SK-N-SH (cell line): ENCODE data around the gene JOSD1. TPM values are rescaled to one million over a fixed set of nuclear protein-coding genes. Genes with fewer than 3 reads are reported as not detected.

Experiments
- CTCF ChIA-PET: fragments of 300-600, 350-600 bp; formaldehyde crosslinking; extraction: SDS; loops from one replicate; lab custom pipeline; 2021; lab: Yijun Ruan, JAX
- POLR2A ChIA-PET: fragments of 350-600 bp; sonication (Branson Sonifier 250); formaldehyde crosslinking; extraction: SDS; loops from one replicate; lab custom pipeline; 2020; ENCODE audit warnings: antibody characterized with exemption, inconsistent platforms; lab: Yijun Ruan, JAX
- DNase-seq: peaks from one replicate; pipeline ENCODE4 v3.0.0; 2012
- H2AFZ ChIP-seq: fragments of 200-600 bp; sonication (generic); 2 replicates; pipeline ENCODE4 v1.8.1; 2016; ENCODE audit warnings: antibody characterized with exemption, mild to moderate bottlenecking, low read depth
- H3F3A ChIP-seq: fragments of 200-600 bp; sonication (generic); replicated peaks from 2 replicates; pipeline ENCODE3; 2016; ENCODE audit warnings: antibody characterized with exemption, mild to moderate bottlenecking; ENCODE audit not compliant: insufficient read depth
- H3K27ac ChIP-seq, 2 experiments: fragments of 200-500 bp in 1 of 2; fragments of 200-600 bp in 1 of 2; sonication (Bioruptor generic) in 1 of 2; sonication (generic), shearing (Covaris generic) in 1 of 2; 2 replicates each; pipeline versions ENCODE4 v1.5.1 to v1.6.1; 2014 to 2016; ENCODE audit warnings: low read depth in 2 of 2, inconsistent platforms in 1 of 2, low read length in 1 of 2, mild to moderate bottlenecking in 1 of 2, mixed read lengths in 1 of 2
- H3K27me3 ChIP-seq: fragments of 200-600 bp; sonication (generic), shearing (Covaris generic); 2 replicates; pipeline ENCODE4 v1.6.1; 2016; ENCODE audit warnings: mixed run types; ENCODE audit not compliant: insufficient read depth
- H3K36me3 ChIP-seq, 2 experiments: fragments of 200-500 bp in 1 of 2; fragments of 200-600 bp in 1 of 2; sonication (Bioruptor generic) in 1 of 2; sonication (generic) in 1 of 2; replicated peaks in 1 of 2; 2 replicates each; pipeline versions ENCODE3 to v1.5.1; 2014 to 2016; ENCODE audit warnings: low read length in 1 of 2, mild to moderate bottlenecking in 1 of 2; ENCODE audit not compliant: insufficient read depth in 2 of 2, control insufficient read depth in 1 of 2
- H3K4me1 ChIP-seq, 2 experiments: fragments of 200-500 bp in 1 of 2; fragments of 200-600 bp in 1 of 2; sonication (Bioruptor generic) in 1 of 2; sonication (generic), shearing (Covaris generic) in 1 of 2; 2 replicates each; pipeline versions ENCODE4 v1.5.1 to v1.6.1; 2014 to 2016; ENCODE audit warnings: low read depth in 1 of 2, low read length in 1 of 2, mixed run types in 1 of 2; ENCODE audit not compliant: insufficient read depth in 2 of 2, control insufficient read depth in 1 of 2
- H3K4me2 ChIP-seq: fragments of 200-600 bp; sonication (generic), shearing (Covaris generic); 2 replicates; pipeline ENCODE4 v1.6.1; 2017; ENCODE audit warnings: mixed run types
- H3K4me3 ChIP-seq, 2 experiments: fragments of 200-500 bp in 1 of 2; fragments of 200-600 bp in 1 of 2; sonication (Bioruptor generic) in 1 of 2; sonication (generic), shearing (Covaris generic) in 1 of 2; 2 replicates each; pipeline versions ENCODE4 v1.5.1 to v1.8.1; 2014 to 2016; ENCODE audit warnings: low read depth in 2 of 2, inconsistent platforms in 1 of 2, low read length in 1 of 2, mild to moderate bottlenecking in 1 of 2, mixed read lengths in 1 of 2, moderate library complexity in 1 of 2
- H3K79me2 ChIP-seq: fragments of 200-600 bp; sonication (generic); 2 replicates; pipeline ENCODE4 v1.8.1; 2017; ENCODE audit warnings: mild to moderate bottlenecking; ENCODE audit not compliant: insufficient read depth
- H3K9ac ChIP-seq: fragments of 200-600 bp; sonication (generic); 2 replicates; pipeline ENCODE4 v1.6.1; 2017; ENCODE audit warnings: mixed run types
- H3K9me2 ChIP-seq: fragments of 200-600 bp; sonication (generic); 2 replicates; pipeline ENCODE4 v1.6.1; 2017; ENCODE audit warnings: mixed run types
- H3K9me3 ChIP-seq: fragments of 200-600 bp; sonication (generic); 2 replicates; pipeline ENCODE4 v1.6.1; 2017; ENCODE audit warnings: mixed run types, mild to moderate bottlenecking, moderate library complexity
- H4K20me1 ChIP-seq: fragments of 200-600 bp; sonication (generic); 2 replicates; pipeline ENCODE4 v1.6.1; 2017; ENCODE audit warnings: mild to moderate bottlenecking, mixed run types; ENCODE audit not compliant: insufficient read depth
- ELF1 ChIP-seq: IDR thresholded peaks from 2 replicates; pipeline ENCODE4 v1.4.0; 2012
- EP300 ChIP-seq, 2 experiments: IDR thresholded peaks; 2 replicates each; pipeline versions ENCODE4 v1.4.0 to v1.6.1; 2012; ENCODE audit warnings: borderline replicate concordance in 1 of 2, low read depth in 1 of 2, low read length in 1 of 2
- EZH2phosphoT487 ChIP-seq: fragments of 200-600 bp; sonication (generic); IDR thresholded peaks from 2 replicates; pipeline ENCODE4 v1.6.1; 2017; ENCODE audit warnings: low read depth, mixed run types, mild to moderate bottlenecking, antibody characterized with exemption, moderate library complexity, borderline replicate concordance
- FOXJ3 ChIP-seq: sonication (generic); formaldehyde crosslinking; IDR thresholded peaks from 2 replicates; pipeline ENCODE4 v1.5.1; 2020; ENCODE audit warnings: mild to moderate bottlenecking, missing genetic modification reagents
- FOXM1 ChIP-seq: IDR thresholded peaks from 2 replicates; pipeline ENCODE4 v1.4.0; 2012; ENCODE audit warnings: low read depth, mild to moderate bottlenecking
- GATA2 ChIP-seq: sonication (generic); formaldehyde crosslinking; IDR thresholded peaks from 2 replicates; pipeline ENCODE4 v1.5.0; 2020; ENCODE audit warnings: mild to moderate bottlenecking, missing genetic modification reagents
- MXI1 ChIP-seq: IDR thresholded peaks from 2 replicates; pipeline ENCODE4 v1.6.1; 2012; ENCODE audit warnings: mild to moderate bottlenecking, low read depth, low read length, improper control_type of control experiment
- NFIC ChIP-seq: IDR thresholded peaks from 2 replicates; pipeline ENCODE4 v1.4.0; 2012; ENCODE audit warnings: borderline replicate concordance
- POLR2AphosphoS5 ChIP-seq: IDR thresholded peaks from 2 replicates; pipeline ENCODE4 v1.6.1; 2012; ENCODE audit warnings: low read depth, low read length
- RCOR1 ChIP-seq: fragments of 150-350 bp; IDR thresholded peaks from 2 replicates; pipeline ENCODE4 v1.6.1; 2017; ENCODE audit warnings: antibody characterized with exemption, low read length
- RFX5 ChIP-seq: IDR thresholded peaks from 2 replicates; pipeline ENCODE4 v1.6.1; 2012; ENCODE audit warnings: mild to moderate bottlenecking, improper control_type of control experiment, low read length
- SIN3A ChIP-seq: IDR thresholded peaks from 2 replicates; pipeline ENCODE4 v1.6.1; 2012; ENCODE audit warnings: low read depth, mild to moderate bottlenecking, low read length, moderate library complexity, borderline replicate concordance
- TCF12 ChIP-seq: IDR thresholded peaks from 2 replicates; pipeline ENCODE4 v1.4.0; 2012
- TEAD4 ChIP-seq: IDR thresholded peaks from 2 replicates; pipeline ENCODE4 v1.4.0; 2012; ENCODE audit warnings: mild to moderate bottlenecking, borderline replicate concordance; ENCODE audit not compliant: insufficient read depth
- YY1 ChIP-seq: IDR thresholded peaks from 2 replicates; pipeline ENCODE4 v1.4.0; 2012; ENCODE audit warnings: low read depth, mild to moderate bottlenecking
- WGBS: methylation state at CpG from one replicate; pipeline ENCODE4 v1.1.6; 2017; ENCODE audit warnings: low lambda C conversion rate; 5-methylcytosine and 5-hydroxymethylcytosine counted together
- polyA plus RNA-seq, 3 experiments: library from polyadenylated mRNA; depleted of rRNA; stranded (reverse); fragments of >200 nt; gene quantifications; 2 replicates each; pipeline ENCODE4 v1.2.3, GENCODE V29; 2012
- TF ChIP-seq, protein P1 (sequence below): IDR thresholded peaks from 2 replicates; pipeline ENCODE4 v1.4.0; 2012; ENCODE audit warnings: low read depth
- TF ChIP-seq, protein P2 (sequence below): fragments of 150-350 bp; IDR thresholded peaks from 2 replicates; pipeline ENCODE4 v1.6.1; 2016; ENCODE audit warnings: mild to moderate bottlenecking, low read depth, low read length
- TF ChIP-seq, protein P3 (sequence below): fragments of 150-350 bp; IDR thresholded peaks from 2 replicates; pipeline ENCODE4 v1.6.1; 2017; ENCODE audit warnings: antibody characterized with exemption, low read length, low read depth, borderline replicate concordance
- TF ChIP-seq, protein P4 (sequence below): fragments of 200-600 bp; sonication (generic); IDR thresholded peaks from 2 replicates; pipeline ENCODE4 v1.6.1; 2017; ENCODE audit warnings: antibody characterized with exemption, mild to moderate bottlenecking, moderate library complexity

Gene JOSD1
- polyA plus RNA-seq, 1 of the 3 experiments (the other 2 are of a cell fraction), result 17.8 TPM

DNA sequence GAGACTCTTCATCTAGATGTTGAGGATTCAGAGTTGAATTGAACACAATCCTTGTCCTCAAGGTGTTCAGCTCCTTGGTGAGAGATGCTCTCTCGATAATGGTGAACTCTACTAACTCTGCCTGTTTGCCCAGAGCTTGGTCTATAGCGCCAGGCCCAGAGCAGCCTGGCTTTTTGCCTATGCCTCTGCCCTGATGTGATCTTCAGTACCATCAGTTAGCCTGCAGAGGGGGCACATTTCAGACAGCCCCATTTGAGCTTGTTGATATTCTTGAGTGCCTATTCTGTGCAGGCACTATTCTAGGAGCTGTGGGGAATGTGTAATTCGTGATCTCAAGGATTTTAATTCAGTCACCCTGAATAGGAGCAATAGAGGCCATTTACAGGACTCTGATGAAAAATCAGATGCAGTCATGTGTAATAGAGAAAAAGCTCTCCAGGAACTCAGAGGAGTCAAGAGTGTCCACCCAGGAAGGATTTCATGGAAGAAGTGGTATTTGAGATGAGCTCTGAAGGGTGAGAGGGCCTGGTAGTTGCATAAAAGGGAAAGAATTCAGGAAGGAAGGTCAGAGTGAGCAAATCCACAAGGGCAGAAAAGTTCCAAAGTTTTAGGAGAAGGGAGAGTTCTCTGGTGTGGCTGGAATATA lies 24.3 kb upstream of the JOSD1 start:
- WGBS, result 46% methylated on average over 2 of the region's 3 CpGs
- POLR2A ChIA-PET, result no interaction called here
- H3K4me1 ChIP-seq, result no peaks in the 10 kb centered on the region

DNA sequence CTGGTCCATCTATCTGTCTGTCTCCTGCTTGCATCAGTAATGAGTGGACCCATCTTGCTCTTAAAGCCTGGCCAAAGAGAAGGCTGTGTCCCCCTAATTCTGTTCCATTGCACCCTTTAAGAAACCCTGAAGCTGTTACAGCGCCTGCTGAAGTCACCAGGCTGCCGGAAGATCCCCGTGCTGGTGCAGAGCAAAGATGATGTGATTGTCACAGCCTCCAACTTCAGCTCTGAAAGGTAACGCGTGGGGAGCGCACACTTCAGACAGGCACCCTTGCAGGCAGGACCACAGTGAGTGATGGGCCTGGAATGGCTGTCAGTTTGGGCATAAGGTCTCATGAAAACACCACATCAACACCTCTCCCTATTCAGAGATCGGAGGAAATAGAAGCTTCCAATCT lies 23.4 kb upstream of the JOSD1 start:
- Histone ChIP-seq H3K27ac (no peak overlapping the region), H3K4me2 (no peak overlapping the region), H3F3A (no peaks in the 10 kb centered on the region), H3K9me3 (no peaks in the 10 kb centered on the region), H3K36me3 (peaks cover 0 to 29% of the 10 kb centered on the region in 2 experiments), H3K4me3 (no peak overlapping the region), H3K27me3 (no peaks in the 10 kb centered on the region), H4K20me1 (no peaks in the 10 kb centered on the region), H3K79me2 (no peaks in the 10 kb centered on the region), H3K4me1 (no peaks in the 10 kb centered on the region), H3K9ac (no peak overlapping the region), H2AFZ (no peak overlapping the region), H3K9me2 (no peaks in the 10 kb centered on the region)
- WGBS, result 100% methylated on average over 5 of the region's 7 CpGs
- ChIA-PET CTCF (interaction anchor here (0.6 to 1.2 kb wide), 5 partner anchors 11 to 40 kb away, joined by 3 read pairs; no protein-coding TSS in a partner anchor), POLR2A (no interaction called here)
- TF ChIP-seq TEAD4 (no peak), SIN3A (no peak), GATA2 (no peak), TCF12 (no peak), EP300 (IDR thresholded peaks at IDR 0.05; ENCODE audit: borderline replicate concordance in 1 of 2, low read depth in 1 of 2, low read length in 1 of 2) (no peak), MXI1 (no peak), FOXJ3 (CRISPR knock-in tag) (no peak), YY1 (no peak), NFIC (no peak), ELF1 (no peak), RCOR1 (no peak), POLR2AphosphoS5 (no peak)
- TF ChIP-seq, protein P1, sequence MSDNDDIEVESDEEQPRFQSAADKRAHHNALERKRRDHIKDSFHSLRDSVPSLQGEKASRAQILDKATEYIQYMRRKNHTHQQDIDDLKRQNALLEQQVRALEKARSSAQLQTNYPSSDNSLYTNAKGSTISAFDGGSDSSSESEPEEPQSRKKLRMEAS, result no peak
- TF ChIP-seq, protein P2, sequence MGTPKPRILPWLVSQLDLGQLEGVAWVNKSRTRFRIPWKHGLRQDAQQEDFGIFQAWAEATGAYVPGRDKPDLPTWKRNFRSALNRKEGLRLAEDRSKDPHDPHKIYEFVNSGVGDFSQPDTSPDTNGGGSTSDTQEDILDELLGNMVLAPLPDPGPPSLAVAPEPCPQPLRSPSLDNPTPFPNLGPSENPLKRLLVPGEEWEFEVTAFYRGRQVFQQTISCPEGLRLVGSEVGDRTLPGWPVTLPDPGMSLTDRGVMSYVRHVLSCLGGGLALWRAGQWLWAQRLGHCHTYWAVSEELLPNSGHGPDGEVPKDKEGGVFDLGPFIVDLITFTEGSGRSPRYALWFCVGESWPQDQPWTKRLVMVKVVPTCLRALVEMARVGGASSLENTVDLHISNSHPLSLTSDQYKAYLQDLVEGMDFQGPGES, result no peak
- TF ChIP-seq, protein P3, sequence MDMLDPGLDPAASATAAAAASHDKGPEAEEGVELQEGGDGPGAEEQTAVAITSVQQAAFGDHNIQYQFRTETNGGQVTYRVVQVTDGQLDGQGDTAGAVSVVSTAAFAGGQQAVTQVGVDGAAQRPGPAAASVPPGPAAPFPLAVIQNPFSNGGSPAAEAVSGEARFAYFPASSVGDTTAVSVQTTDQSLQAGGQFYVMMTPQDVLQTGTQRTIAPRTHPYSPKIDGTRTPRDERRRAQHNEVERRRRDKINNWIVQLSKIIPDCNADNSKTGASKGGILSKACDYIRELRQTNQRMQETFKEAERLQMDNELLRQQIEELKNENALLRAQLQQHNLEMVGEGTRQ, result no peak
- TF ChIP-seq, all 33 proteins: peak for 0
- no peak for DNase-seq

More for the DNA sequence above, 24.3 kb upstream of the JOSD1 start:
- DNase-seq, result peak; percentile 44
- Histone ChIP-seq H3K27me3 (no peaks in the 10 kb centered on the region), H3F3A (no peaks in the 10 kb centered on the region), H3K27ac (no peak overlapping the region), H4K20me1 (no peaks in the 10 kb centered on the region), H3K36me3 (peaks cover 0 to 34% of the 10 kb centered on the region in 2 experiments), H3K9me3 (no peaks in the 10 kb centered on the region), H3K9ac (no peak overlapping the region), H3K4me2 (no peak overlapping the region), H3K4me3 (no peak overlapping the region), H3K9me2 (no peaks in the 10 kb centered on the region), H2AFZ (no peak overlapping the region), H3K79me2 (no peaks in the 10 kb centered on the region)
- CTCF ChIA-PET, result interaction anchor here (0.6 to 2.1 kb wide), 6 partner anchors 9 to 38 kb away, joined by 3 to 8 read pairs (median 3); no protein-coding TSS in a partner anchor
- no peak for TF ChIP-seq EZH2phosphoT487
- no peak for TF ChIP-seq EP300 (IDR thresholded peaks at IDR 0.05; ENCODE audit: borderline replicate concordance in 1 of 2, low read depth in 1 of 2, low read length in 1 of 2)
- TF ChIP-seq, protein P3, result no peak
- TF ChIP-seq, protein P4, sequence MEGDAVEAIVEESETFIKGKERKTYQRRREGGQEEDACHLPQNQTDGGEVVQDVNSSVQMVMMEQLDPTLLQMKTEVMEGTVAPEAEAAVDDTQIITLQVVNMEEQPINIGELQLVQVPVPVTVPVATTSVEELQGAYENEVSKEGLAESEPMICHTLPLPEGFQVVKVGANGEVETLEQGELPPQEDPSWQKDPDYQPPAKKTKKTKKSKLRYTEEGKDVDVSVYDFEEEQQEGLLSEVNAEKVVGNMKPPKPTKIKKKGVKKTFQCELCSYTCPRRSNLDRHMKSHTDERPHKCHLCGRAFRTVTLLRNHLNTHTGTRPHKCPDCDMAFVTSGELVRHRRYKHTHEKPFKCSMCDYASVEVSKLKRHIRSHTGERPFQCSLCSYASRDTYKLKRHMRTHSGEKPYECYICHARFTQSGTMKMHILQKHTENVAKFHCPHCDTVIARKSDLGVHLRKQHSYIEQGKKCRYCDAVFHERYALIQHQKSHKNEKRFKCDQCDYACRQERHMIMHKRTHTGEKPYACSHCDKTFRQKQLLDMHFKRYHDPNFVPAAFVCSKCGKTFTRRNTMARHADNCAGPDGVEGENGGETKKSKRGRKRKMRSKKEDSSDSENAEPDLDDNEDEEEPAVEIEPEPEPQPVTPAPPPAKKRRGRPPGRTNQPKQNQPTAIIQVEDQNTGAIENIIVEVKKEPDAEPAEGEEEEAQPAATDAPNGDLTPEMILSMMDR, result peak; percentile 52
- no peak for TF ChIP-seq RFX5
- no peak for TF ChIP-seq FOXM1
- no peak for TF ChIP-seq NFIC
